Thyroid gland (tissue), 4 donors: Measurements from ENCODE around the gene VRK3. TPM values are rescaled to one million over a fixed set of nuclear protein-coding genes. Genes with fewer than 3 reads are reported as not detected.
A peak's percentile ranks its signal among the peaks of the same experiment; 100 is the strongest.

ENCODE experiments used
- DNase-seq, 2 donors: peaks; one replicate each; pipeline ENCODE4 v3.0.0-alpha.2; 2019
- H3K27ac ChIP-seq, 3 donors: fragments of 200-600 bp; sonication (generic); 1 replicate in 2 of 3; 2 replicates in 1 of 3; pipeline ENCODE4 v1.5.1; 2016 to 2019; ENCODE audit warnings: mild to moderate bottlenecking in 1 of 3, moderate library complexity in 1 of 3
- H3K27me3 ChIP-seq: fragments of 200-600 bp; sonication (generic); one replicate; pipeline ENCODE4 v1.5.1; 2019
- H3K36me3 ChIP-seq, 2 donors: fragments of 200-600 bp; sonication (generic); one replicate each; pipeline ENCODE4 v1.5.1; 2016 to 2019
- H3K4me1 ChIP-seq, 2 donors: fragments of 200-600 bp; sonication (generic); one replicate each; pipeline ENCODE4 v1.5.1; 2017 to 2019
- H3K4me3 ChIP-seq, 3 donors: fragments of 200-600 bp; sonication (generic); replicated peaks in 1 of 3; 1 replicate in 2 of 3; 2 replicates in 1 of 3; pipeline ENCODE4 v1.5.1; 2016; ENCODE audit warnings: mild to moderate bottlenecking in 1 of 3
- H3K9me3 ChIP-seq: fragments of 200-600 bp; sonication (generic); one replicate; pipeline ENCODE4 v1.5.1; 2017
- POLR2A ChIP-seq, 2 donors: fragments of 450-650 bp; IDR thresholded peaks; one replicate each; pipeline ENCODE4 v1.6.1; 2017; ENCODE audit warnings: antibody characterized with exemption in 2 of 2, mild to moderate bottlenecking in 2 of 2, moderate library complexity in 1 of 2
- WGBS, 2 donors: methylation state at CpG; one replicate each; pipeline ENCODE4 v1.1.5; 2017; 5-methylcytosine and 5-hydroxymethylcytosine counted together
- intact Hi-C: fragments of 100-400 bp; cut with DNase I; formaldehyde crosslinking; loops from one replicate; pipeline ENCODE4 v1.15.1; 2023
- total RNA-seq, 4 donors: library from RNA; depleted of rRNA; stranded (reverse); fragments of >200 nt; gene quantifications; one replicate each; pipeline ENCODE4 v1.2.3, GENCODE V29; 2016
- TF ChIP-seq, protein P1 (sequence below), 6 experiments: fragments of 200-600 bp in 3 of 6; fragments of 450-650 bp in 3 of 6; sonication (generic) in 3 of 6; IDR thresholded peaks; one replicate each; pipeline ENCODE4 v1.5.1; 2016 to 2019; ENCODE audit warnings: antibody characterized with exemption in 6 of 6, mild to moderate bottlenecking in 2 of 6, inconsistent platforms in 1 of 6, moderate library complexity in 1 of 6

VRK3 gene
- total RNA-seq, 4 donors from 2014 or later, result 34.7 to 52.1 (median 46.8) TPM

DNA sequence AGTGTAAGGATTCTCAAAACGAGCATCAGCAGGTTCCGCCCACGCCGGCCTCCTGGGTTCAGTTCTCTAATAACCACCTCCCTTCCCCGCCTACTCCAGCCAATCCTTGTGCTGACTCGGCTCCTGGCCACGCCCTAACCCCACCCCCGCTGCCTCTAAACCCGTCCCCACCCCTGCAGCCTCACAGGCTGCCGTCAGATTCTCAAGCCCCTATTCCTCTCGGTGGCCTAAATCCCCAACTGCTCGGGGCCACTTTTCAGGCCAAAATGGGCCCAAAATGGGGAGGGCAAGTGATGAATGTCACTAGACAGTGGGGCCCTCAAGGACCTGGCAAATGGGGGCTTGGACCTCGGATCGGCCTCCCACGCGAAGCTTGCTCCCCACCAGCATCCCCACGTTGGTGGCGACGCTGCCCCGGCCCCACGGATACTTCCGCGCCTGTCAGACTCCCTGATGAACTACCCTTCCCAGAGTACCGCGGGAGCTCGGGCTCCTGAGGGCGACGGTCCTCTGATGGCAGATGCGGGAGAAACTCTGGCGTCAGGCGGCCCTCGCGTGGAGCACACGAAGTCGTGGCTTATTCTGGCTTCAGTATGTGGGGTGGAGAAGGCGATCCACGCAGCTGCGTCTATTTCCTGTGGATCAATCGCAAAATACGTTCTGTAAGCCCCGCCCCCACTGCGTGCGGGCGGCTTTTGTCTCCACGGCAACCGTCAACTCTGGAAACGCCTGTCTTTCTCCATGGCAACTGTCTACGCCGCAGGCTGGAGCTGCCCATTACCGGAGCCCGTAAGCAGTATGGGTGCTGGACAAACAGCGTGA lies 25.4 kb upstream of the VRK3 start:
- H3K27ac ChIP-seq, result peak overlapping the region in 1 of 3 donors; percentile 30
- no peak for TF ChIP-seq POLR2A (IDR thresholded peaks at IDR 0.05)
- TF ChIP-seq, protein P1, sequence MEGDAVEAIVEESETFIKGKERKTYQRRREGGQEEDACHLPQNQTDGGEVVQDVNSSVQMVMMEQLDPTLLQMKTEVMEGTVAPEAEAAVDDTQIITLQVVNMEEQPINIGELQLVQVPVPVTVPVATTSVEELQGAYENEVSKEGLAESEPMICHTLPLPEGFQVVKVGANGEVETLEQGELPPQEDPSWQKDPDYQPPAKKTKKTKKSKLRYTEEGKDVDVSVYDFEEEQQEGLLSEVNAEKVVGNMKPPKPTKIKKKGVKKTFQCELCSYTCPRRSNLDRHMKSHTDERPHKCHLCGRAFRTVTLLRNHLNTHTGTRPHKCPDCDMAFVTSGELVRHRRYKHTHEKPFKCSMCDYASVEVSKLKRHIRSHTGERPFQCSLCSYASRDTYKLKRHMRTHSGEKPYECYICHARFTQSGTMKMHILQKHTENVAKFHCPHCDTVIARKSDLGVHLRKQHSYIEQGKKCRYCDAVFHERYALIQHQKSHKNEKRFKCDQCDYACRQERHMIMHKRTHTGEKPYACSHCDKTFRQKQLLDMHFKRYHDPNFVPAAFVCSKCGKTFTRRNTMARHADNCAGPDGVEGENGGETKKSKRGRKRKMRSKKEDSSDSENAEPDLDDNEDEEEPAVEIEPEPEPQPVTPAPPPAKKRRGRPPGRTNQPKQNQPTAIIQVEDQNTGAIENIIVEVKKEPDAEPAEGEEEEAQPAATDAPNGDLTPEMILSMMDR (IDR thresholded peaks at IDR 0.05), result no peak
- H3K27me3 ChIP-seq, result no peaks in the 10 kb centered on the region
- 1 to 5% methylated on average over 26 to 36 of the region's 52 CpGs for WGBS, 2 donors
- peaks cover 5 to 7% of the 10 kb centered on the region in 2 donors for H3K36me3 ChIP-seq
- H3K4me3 ChIP-seq, result peak overlapping the region in 2 of 3 donors; percentile 13 to 35
- H3K4me1 ChIP-seq, result peaks cover 4 to 11% of the 10 kb centered on the region in 2 donors
- no peaks in the 10 kb centered on the region for H3K9me3 ChIP-seq
- peak; percentile 77 to 90 for DNase-seq
- intact Hi-C loops, result no loop called here

DNA sequence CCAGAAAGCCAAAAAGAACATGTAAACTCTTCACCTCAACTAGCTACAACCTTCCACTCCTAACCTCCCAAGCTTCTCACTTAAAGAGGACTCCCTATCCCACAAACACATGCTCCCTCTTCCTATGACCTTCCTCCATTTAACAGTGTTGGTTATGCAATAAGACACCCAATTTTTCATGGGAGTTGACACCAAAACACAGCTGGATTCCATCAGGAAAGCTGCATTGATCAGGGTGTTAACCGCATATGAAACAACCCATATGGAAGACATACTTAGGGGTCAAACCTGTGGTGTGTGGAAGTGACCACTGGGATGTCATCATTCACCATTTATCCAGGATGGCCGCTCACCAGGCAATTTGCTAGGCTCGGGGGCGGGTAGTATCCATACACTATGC lies 22.5 kb upstream of the VRK3 start:
- 90 to 93% methylated on average over 4 of the region's 4 CpGs for WGBS, 2 donors
- Histone ChIP-seq H3K27ac (no peak overlapping the region), H3K4me1 (peaks cover 4 to 11% of the 10 kb centered on the region in 2 donors), H3K27me3 (no peaks in the 10 kb centered on the region), H3K9me3 (no peaks in the 10 kb centered on the region), H3K4me3 (no peak overlapping the region), H3K36me3 (peaks cover 29 to 32% of the 10 kb centered on the region in 2 donors)
- intact Hi-C loops, result no loop called here
- TF ChIP-seq, protein P1 (IDR thresholded peaks at IDR 0.05), result no peak
- no peak for TF ChIP-seq POLR2A (IDR thresholded peaks at IDR 0.05)
- no peak for DNase-seq

DNA sequence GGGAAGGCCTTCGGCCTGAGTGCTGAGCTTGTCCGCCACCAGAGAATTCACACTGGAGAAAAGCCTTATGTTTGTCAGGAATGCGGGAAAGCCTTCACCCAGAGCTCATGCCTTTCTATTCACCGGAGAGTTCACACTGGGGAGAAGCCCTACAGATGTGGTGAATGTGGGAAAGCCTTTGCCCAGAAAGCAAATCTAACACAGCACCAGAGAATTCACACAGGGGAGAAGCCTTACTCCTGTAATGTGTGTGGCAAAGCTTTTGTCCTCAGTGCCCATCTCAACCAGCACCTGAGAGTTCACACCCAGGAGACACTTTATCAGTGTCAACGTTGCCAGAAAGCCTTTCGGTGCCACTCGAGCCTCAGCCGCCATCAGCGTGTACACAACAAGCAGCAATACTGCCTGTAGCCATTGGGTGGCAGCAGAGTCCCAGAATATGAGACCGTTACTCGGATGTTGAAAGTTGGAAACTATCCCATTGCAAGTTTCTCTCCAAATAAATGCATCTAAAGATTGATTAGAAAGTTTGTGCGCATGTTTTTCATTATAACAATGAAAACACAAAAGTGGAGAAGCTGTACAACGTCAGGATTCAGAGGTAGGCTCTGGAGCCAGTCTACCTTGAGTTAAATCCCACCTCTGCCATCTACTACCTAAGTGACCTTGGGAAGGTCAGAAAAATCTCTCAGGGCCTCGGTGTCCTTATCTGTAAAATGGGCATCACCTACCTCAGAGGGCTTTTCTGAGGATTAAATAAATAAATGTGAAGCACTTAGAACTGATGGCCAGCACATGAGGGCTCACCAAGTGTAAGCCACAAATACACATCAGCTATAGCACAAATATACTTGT lies 21.7 kb upstream of the VRK3 start:
- peaks cover 37 to 40% of the 10 kb centered on the region in 2 donors for H3K36me3 ChIP-seq
- 45 to 61% methylated on average over 10 to 14 of the region's 14 CpGs for WGBS, 2 donors
- DNase-seq, result peak; percentile 80 to 82
- peaks cover 4 to 11% of the 10 kb centered on the region in 2 donors for H3K4me1 ChIP-seq
- no peak overlapping the region for H3K4me3 ChIP-seq
- intact Hi-C loops, result no loop called here
- TF ChIP-seq, protein P1 (IDR thresholded peaks at IDR 0.05), result peak; percentile 61 to 92 (median 89)
- TF ChIP-seq POLR2A (IDR thresholded peaks at IDR 0.05), result no peak
- no peaks in the 10 kb centered on the region for H3K27me3 ChIP-seq
- no peak overlapping the region for H3K27ac ChIP-seq
- no peaks in the 10 kb centered on the region for H3K9me3 ChIP-seq

DNA sequence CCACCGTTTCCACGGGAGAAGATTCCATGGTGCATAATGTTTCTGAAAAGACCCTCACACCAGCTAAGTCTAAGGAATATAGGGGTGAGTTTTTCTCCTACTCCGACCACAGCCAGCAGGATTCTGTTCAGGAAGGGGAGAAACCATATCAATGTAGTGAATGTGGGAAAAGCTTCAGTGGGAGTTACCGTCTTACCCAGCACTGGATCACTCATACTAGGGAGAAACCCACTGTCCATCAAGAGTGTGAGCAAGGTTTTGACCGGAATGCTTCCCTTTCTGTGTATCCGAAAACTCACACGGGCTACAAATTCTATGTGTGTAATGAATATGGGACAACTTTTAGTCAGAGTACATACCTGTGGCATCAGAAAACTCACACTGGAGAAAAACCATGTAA lies 19.8 kb upstream of the VRK3 start:
- Histone ChIP-seq H3K27me3 (no peaks in the 10 kb centered on the region), H3K27ac (no peak overlapping the region), H3K4me3 (no peak overlapping the region), H3K4me1 (no peaks in the 10 kb centered on the region), H3K9me3 (no peaks in the 10 kb centered on the region), H3K36me3 (peaks cover 50 to 58% of the 10 kb centered on the region in 2 donors)
- intact Hi-C loops, result no loop called here
- TF ChIP-seq, protein P1 (IDR thresholded peaks at IDR 0.05), result no peak
- TF ChIP-seq POLR2A (IDR thresholded peaks at IDR 0.05), result no peak
- no peak for DNase-seq
- 95 to 96% methylated on average over 7 of the region's 7 CpGs for WGBS, 2 donors
